ENCODE data around the gene HGS. TPM values are rescaled to one million over a fixed set of nuclear protein-coding genes. Genes with fewer than 3 reads are reported as not detected.

HGS gene
- total RNA-seq, 4 donors from 2014 or later = 118 to 186 (median 171) TPM

DNA sequence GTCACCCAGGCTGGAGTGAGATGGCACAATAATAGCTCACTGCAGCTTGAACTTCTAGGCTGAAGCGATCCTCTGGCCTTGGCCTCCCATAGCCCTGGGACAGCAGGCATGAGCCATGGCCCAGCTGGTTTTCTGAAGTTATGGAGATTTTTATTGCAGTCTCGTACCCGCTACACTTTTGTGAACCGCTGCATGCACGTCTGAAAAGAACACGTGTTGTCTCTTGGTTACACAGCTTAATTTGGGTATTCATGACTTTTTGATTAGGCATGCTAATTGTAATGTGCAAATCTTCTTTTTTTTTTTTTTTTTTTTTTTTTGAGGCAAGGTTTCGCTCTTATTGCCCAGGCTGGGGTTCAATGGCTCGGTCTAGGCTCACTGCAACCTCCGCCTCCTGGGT is 41.6 kb downstream of the HGS start:
- H3K27ac ChIP-seq = no peak overlapping the region
- H3K9me3 ChIP-seq = no peaks in the 10 kb centered on the region
- no peak overlapping the region for H3K4me3 ChIP-seq
- peaks cover 0 to 32% (median 0%) of the 10 kb centered on the region in 4 donors for H3K4me1 ChIP-seq
- no peaks in the 10 kb centered on the region for H3K36me3 ChIP-seq
- no peaks in the 10 kb centered on the region for H3K27me3 ChIP-seq
- DNase-seq = no peak
- TF ChIP-seq, protein P1, sequence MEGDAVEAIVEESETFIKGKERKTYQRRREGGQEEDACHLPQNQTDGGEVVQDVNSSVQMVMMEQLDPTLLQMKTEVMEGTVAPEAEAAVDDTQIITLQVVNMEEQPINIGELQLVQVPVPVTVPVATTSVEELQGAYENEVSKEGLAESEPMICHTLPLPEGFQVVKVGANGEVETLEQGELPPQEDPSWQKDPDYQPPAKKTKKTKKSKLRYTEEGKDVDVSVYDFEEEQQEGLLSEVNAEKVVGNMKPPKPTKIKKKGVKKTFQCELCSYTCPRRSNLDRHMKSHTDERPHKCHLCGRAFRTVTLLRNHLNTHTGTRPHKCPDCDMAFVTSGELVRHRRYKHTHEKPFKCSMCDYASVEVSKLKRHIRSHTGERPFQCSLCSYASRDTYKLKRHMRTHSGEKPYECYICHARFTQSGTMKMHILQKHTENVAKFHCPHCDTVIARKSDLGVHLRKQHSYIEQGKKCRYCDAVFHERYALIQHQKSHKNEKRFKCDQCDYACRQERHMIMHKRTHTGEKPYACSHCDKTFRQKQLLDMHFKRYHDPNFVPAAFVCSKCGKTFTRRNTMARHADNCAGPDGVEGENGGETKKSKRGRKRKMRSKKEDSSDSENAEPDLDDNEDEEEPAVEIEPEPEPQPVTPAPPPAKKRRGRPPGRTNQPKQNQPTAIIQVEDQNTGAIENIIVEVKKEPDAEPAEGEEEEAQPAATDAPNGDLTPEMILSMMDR (IDR thresholded peaks at IDR 0.05) = no peak
- TF ChIP-seq POLR2A (IDR thresholded peaks at IDR 0.05) = no peak

DNA sequence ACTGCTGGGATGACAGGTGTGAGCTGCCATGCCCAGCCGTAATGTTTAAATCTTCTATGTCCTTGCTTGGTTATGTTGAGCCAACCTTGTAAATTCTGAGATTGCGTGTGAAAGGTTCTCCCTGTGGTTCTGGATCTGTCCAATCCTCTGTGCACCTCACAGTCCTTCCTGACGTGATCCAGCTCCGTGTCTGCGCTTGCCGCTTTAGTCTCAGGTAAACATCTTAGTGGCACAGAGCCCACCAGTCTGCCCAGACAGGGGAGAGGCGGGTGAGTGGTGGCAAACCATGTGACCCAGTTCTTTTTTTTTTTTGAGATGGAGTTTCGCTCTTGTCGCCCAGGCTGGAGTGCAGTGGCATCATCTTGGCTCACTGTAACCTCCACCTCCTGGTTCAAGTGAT is 42.2 kb downstream of the HGS start:
- no peak overlapping the region for H3K4me3 ChIP-seq
- no peaks in the 10 kb centered on the region for H3K36me3 ChIP-seq
- H3K9me3 ChIP-seq = no peaks in the 10 kb centered on the region
- H3K27me3 ChIP-seq = no peaks in the 10 kb centered on the region
- H3K4me1 ChIP-seq = peaks cover 0 to 32% (median 0%) of the 10 kb centered on the region in 4 donors
- no peak overlapping the region for H3K27ac ChIP-seq
- no peak for TF ChIP-seq POLR2A (IDR thresholded peaks at IDR 0.05)
- DNase-seq = no peak

- TF ChIP-seq POLR2A (IDR thresholded peaks at IDR 0.05) = peak in 1 of 2 donors; percentile 34
- TF ChIP-seq, protein P1 (IDR thresholded peaks at IDR 0.05) = no peak
- Histone ChIP-seq H3K36me3 (no peaks in the 10 kb centered on the region), H3K9me3 (no peaks in the 10 kb centered on the region), H3K4me3 (no peak overlapping the region), H3K27me3 (no peaks in the 10 kb centered on the region), H3K27ac (peak overlapping the region in 1 of 4 donors; percentile 61), H3K4me1 (peaks cover 0 to 18% (median 0%) of the 10 kb centered on the region in 4 donors)
- DNase-seq = peak in 2 of 3 donors; percentile 72 to 73
These were observed 43.7 kb downstream of the HGS start for GRCh38 chr17:81727324-81728031.

GRCh38 chr17:81733507-81734404 is 49.9 kb downstream of the HGS start:
- Histone ChIP-seq H3K9me3 (no peaks in the 10 kb centered on the region), H3K4me1 (peaks cover 3 to 27% (median 7%) of the 10 kb centered on the region in 4 donors), H3K27ac (peak overlapping the region in 2 of 4 donors; percentile 3 to 57), H3K27me3 (no peaks in the 10 kb centered on the region), H3K4me3 (peak overlapping the region in 1 of 4 donors; percentile 15), H3K36me3 (no peaks in the 10 kb centered on the region)
- TF ChIP-seq, protein P1 (IDR thresholded peaks at IDR 0.05) = peak; percentile 68 to 98 (median 92)
- TF ChIP-seq POLR2A (IDR thresholded peaks at IDR 0.05) = no peak
- peak; percentile 53 to 89 (median 89) for DNase-seq

DNA sequence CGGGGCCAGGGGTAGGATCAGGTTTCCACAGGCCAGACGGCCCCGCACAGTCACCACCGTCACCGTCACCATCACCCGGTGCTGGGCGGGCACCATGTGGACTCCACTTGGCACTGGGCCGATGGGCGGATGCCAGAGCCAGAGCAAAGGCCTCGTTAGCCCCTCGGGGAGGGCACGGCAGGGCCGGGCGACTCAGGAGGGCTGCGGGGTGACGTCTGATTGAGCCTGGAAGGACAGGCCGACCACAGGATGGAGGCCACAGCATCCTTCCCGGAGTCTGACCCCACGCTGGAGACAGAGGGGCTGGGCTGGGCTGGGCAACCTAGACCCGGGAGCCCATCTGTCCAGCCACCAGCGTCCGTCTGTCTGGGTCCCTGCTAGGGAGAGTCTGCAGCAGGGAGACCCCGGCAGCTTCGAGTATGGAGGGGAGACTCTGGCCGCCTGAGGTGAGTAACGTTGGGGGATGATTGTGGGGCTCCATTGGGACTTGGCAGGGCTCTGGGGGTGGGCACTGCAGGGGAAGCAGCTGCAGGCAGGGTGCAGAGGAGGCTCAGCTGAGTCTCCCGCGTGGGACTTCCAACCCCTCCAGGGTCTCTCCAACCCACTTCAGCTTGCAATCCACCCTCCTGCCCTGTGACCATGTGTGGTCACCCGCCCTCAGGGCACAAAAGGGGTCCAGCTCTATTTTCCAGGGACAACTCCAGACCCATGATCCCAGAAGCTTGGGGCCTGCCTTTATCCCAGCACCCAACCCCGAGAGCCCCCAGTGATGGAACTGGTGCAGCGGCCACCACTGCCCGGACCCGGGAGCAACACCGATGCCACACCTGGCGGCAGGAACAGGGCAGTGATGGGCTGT is 50.8 kb downstream of the HGS start:
- peak in 2 of 3 donors; percentile 88 for DNase-seq
- Histone ChIP-seq H3K27ac (peak overlapping the region in 2 of 4 donors; percentile 3 to 57), H3K9me3 (no peaks in the 10 kb centered on the region), H3K4me1 (peaks cover 3 to 27% (median 7%) of the 10 kb centered on the region in 4 donors), H3K36me3 (no peaks in the 10 kb centered on the region), H3K27me3 (no peaks in the 10 kb centered on the region), H3K4me3 (peak overlapping the region in 3 of 4 donors; percentile 8 to 15 (median 10))
- TF ChIP-seq POLR2A (IDR thresholded peaks at IDR 0.05) = no peak
- TF ChIP-seq, protein P1 (IDR thresholded peaks at IDR 0.05) = no peak

Data from Peyer's patch (tissue), 4 donors.